T1000 (cell line): ENCODE results near the gene PTPN9.
"Not testable (repeated sequence)": the region's sequence is repeated elsewhere in the genome, so short reads cannot be mapped to it uniquely, and the experiment has no call there.

ENCODE experiments used
- DNase-seq: peaks from one replicate; lab custom pipeline; 2025; ENCODE audit warnings: mixed read lengths; lab: John Stamatoyannopoulos, UW

PTPN9 gene

GRCh38 chr15:75582943-75583342 is 3.8 kb upstream of the PTPN9 start:
- DNase-seq = not testable (repeated sequence)

DNA sequence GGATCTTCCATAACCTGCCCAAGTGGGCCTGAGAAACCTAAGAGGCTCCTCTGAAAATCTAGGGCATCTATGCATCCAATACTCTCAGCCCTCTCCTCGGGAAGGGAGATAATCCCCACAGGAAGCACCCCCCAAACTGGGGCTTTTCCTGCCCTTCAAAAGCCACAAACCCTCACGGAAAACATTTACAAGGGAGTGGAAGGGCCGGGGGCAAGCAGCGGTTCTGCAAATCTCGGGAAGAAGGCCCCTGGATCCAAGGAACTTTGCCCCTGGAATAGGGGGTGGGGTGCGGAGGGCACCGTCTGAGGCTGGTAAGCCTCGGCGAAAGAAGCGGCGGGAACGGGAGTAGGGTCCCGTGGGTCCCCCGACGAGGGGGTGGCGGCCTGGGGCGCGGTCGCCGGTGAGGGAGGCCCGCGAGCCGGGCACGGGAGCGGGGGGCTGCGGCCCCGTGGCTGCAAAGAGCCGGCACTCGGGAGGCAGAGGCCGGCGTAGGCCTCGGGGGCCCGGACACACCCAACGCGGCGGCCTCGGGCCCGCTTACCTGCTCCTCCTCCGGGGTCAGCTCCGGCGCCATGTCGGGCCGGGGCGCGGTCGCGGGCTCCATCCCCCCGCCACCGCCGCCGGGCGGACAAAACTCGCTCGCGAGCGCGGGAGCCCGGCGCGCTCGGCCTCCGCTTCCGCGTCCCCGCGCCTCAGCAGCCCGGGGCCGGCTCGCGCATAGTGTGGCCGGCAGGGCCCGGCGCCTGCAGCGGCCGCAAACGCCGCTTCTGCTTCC is 755 bp downstream of the PTPN9 start:
- DNase-seq = no peak

- DNase-seq = no peak
Observed at GRCh38 chr15:75577401-75578172, 1.5 kb downstream of the PTPN9 start.

DNA sequence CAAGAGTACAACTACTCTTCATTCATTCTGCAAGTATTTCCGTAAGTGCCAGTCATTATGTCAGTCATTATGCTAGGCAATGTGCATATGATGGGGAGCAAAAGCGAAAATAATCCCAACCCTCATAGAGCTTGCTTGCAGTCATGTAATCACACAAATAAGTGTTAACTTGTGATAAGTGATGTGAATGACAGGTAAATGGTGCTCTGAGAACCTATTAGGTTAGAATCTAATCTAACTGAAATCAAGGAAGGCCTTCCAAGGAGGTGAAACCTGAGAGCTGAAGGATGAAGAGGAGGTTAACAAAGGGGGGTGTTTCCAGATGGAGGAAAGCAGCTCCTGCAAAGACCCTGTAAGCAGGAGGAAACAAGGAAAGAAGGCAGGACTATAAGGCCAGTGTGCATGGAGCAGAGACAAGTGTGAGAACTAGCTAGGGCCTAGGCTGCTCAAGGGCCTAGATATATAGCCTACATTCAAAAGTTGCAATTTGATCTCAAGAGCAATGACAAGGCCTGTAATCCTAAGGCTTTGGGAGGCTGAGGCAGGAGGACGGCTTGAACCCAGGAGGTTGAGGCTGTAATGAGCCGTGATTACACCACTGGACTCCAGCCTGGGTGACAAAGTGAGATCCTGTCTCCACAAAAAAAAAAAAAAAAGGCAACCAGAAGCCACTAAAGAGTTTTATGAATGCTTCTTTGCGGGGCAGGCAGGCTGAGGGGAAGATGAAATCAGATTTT is 5.3 kb downstream of the PTPN9 start:
- DNase-seq = no peak

DNA sequence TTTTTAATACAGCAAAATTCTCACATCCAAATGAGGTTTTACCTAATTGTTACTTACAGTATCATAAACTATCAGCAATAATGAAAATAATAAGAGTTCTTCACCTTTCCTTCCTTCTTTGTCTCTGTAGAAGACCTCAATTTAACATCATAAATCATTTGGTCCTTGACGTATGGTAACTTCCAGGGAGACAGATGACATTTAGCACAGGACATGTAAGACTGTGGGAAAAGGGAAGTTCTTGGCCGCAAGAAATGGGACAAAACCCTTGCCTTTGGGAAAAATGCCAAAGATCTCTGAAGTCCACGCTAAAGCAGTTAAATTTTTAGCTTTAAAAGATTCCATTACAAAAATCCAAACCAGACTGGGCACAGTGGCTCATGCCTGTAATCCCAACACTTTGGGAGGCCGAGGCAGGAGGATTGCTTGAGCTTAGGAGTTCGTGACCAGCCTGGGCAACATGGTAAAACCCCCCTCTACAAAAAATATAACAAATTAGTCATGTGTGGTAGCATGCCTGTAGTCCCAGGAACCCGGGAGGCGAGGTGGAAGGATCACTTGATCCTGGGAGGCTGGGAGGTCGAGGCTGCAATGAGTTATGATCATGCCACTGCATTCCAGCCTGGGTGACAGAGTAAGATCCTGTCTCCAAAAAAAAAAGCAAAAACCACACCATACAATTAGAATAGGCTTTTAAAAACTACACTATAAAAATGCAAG is 8.8 kb downstream of the PTPN9 start:
- DNase-seq = no peak

- no peak for DNase-seq
Observed at GRCh38 chr15:75565062-75565970, 13.8 kb downstream of the PTPN9 start.

DNA sequence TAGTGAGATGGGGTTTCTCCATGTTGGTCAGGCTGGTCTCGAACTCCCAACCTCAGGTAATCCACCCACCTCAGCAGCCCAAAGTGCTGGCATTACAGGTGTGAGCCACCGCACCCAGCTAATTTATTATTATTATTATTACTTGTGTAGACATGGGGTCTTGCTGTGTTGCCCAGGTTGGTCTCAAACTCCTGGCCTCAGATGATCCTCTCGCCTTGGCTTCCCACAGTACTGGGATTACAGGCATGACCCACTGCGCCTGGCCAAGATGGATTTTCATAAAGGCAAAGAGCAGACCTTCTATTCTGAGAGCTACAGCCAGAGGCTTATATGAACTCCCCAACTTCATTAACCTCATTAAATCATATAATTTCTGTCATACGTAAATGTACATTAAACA is 17.2 kb downstream of the PTPN9 start:
- no peak for DNase-seq

- not testable (repeated sequence) for DNase-seq
Observed at GRCh38 chr15:75559360-75559759, 19.8 kb downstream of the PTPN9 start.

GRCh38 chr15:75558955-75559354 is 20.2 kb downstream of the PTPN9 start:
- not testable (repeated sequence) for DNase-seq

- DNase-seq = no peak
Observed at GRCh38 chr15:75554717-75555116, 24.4 kb downstream of the PTPN9 start.

DNA sequence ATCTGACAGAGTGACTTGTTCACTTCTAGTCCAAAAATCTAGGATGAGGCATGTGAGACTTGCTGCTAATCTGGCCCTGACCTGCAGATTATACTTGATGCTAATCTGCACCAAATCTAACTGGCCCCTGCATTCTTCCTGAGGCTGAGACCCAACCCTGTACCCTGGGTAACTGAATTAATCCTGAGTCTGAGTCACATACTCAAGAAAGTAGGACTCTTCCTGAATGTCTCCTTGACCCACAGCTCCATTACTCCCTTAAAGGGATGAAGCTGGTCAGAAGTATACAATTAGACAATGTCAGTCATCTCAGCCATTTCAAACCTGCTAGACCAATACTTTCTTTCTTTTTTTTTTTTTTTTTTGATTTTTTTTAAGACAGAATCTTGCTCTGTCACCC is 25.5 kb downstream of the PTPN9 start:
- no peak for DNase-seq

DNA sequence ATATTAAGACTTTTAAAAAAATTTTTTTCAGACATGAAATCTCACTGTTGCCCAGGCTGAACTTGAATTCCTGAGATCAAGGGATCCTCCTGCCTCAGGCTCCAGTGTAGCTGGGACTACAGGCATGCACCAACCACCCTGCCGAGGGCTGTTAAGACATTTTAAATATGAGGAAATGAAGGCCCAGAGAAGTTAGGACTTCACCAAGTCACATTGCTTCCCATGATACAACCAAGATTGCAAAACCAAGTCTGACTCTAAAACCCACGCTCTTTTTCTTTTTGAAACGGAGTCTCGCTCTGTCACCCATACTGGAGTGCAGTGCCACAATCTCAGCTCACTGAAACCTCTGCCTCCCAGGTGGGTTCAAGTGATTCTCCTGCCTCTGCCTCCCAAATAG is 28.0 kb downstream of the PTPN9 start:
- DNase-seq = no peak

DNA sequence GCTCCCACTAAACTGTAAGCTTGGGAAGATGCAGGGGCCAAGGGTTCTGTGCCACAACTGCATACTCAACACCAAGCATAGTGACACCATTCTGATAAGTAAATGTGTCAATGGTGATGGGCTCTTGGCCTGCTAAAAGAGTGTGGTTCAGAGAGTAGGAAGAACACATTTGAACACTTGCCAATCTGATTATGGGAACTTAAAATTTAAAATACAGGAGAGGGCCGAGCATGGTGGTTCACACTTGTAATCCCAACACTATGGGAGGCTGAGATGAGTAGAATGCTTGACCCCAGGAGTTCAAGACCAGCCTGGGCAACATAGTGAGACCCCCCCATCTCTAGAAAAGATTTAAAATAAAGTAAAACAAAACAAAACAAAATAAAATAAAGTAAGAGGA is 34.1 kb downstream of the PTPN9 start:
- no peak for DNase-seq

GRCh38 chr15:75544359-75544758 is 34.8 kb downstream of the PTPN9 start:
- no peak for DNase-seq

GRCh38 chr15:75542949-75543545 is 36.1 kb downstream of the PTPN9 start:
- not testable (repeated sequence) for DNase-seq

GRCh38 chr15:75542386-75542797 is 36.7 kb downstream of the PTPN9 start:
- DNase-seq = no peak

DNA sequence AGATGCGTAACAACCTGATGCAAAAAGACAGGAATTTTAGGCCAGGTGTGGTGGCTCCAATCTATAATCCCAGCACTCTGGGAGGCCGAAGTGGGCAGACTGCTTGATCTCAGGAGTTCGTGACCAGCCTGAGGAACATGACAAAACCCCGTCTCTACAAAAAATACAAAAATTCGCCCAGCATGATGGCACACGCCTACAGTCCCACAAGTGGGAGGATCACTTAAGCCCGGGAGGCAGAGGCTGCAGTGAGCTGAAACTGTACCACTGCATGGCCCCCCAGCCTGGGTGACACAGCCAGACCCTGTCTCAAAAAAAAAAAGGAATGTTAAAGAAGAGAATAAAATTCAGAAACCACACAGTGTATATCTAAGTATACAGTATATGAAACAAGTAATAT is 40.7 kb downstream of the PTPN9 start:
- DNase-seq = no peak

DNA sequence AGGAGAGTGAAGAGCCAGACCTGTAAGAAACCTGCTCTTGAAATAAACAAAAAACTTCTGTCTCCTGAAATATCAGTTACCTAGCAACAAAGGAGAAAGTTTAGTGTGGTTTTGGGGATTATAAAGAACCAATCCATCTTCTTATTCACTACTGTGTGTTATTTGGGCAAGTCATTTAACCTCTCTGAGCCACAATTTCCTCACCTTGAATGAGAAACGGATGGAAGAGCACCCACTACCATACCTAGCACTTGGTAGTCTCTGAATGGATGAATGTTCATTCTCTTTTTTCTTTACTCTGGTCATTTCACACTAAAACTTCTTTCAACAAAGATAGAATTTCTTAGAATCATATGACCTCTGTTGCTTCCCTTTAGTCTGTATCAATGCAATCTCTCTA is 45.2 kb downstream of the PTPN9 start:
- DNase-seq = no peak

DNA sequence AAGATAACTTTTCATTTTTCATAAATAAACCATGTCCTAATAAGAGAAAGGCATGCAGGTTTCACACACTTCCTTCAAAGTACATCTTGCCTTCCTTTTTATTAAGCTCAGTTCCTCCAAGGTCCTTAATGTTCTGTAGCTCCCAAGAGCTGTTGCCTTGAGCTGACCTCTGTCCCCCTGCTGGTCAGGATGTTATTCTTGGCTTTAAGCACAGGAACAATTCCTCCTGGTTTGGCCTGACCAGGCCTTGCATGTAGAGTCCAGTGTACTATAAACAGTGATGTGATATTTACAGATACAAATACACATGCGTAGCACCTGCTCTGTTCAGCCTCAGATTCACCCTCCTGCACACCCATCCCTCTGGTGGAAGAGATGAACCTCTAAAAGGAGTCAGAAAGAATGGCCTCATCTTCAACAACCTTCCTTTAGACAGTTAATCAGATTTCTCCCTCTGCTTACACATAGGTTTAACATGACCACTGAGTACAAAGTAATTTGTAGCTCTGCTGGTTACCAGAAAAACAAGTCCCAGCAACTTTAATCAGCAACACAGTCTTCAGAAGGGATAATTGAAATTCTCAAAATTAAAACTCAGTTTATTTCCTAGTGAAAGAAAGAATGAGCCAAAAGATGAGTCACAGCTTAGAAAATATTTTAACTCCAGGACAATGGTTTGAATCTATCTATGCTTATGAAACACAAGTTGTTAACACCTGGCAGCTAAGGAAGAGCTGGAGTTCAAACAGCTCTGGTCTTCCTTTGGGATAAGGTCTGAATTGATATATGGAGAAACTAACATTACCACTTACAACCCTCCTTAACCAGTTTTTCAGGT is 46.5 kb downstream of the PTPN9 start:
- DNase-seq = no peak

GRCh38 chr15:75531041-75531450 is 48.1 kb downstream of the PTPN9 start:
- DNase-seq = no peak
